OCI-LY3 (cell line): Measurements from ENCODE around the gene RPS6KA2.
A peak's percentile ranks its signal among the peaks of the same experiment; 100 is the strongest.

Source experiments
- H2AFZ ChIP-seq: fragments of 200-600, 300-600 bp; shearing (Covaris generic); 2 replicates; pipeline ENCODE4 v1.6.0; 2014; ENCODE audit warnings: antibody characterized with exemption, low read depth, low read length
- H3K27ac ChIP-seq: fragments of 200-600, 300-600 bp; sonication (generic); 2 replicates; pipeline ENCODE4 v1.5.1; 2014; ENCODE audit warnings: mild to moderate bottlenecking, low read length, moderate library complexity, mixed read lengths
- H3K27me3 ChIP-seq: fragments of 200-600, 300-600 bp; sonication (generic); 2 replicates; pipeline ENCODE4 v1.6.1; 2014; ENCODE audit warnings: low read depth, low read length, mixed read lengths
- H3K36me3 ChIP-seq: fragments of 200-600, 300-600 bp; sonication (generic); replicated peaks from 2 replicates; pipeline ENCODE3; 2014; ENCODE audit warnings: low read depth, low read length, mixed read lengths
- H3K4me1 ChIP-seq: fragments of 300-600, 200-600 bp; sonication (generic); 2 replicates; pipeline ENCODE4 v1.6.1; 2014; ENCODE audit warnings: low read length, mixed read lengths
- H3K4me2 ChIP-seq: fragments of 200-600, 300-600 bp; sonication (generic); 2 replicates; pipeline ENCODE4 v1.6.1; 2014; ENCODE audit warnings: low read length, mixed read lengths
- H3K4me3 ChIP-seq: fragments of 300-600, 200-600 bp; sonication (generic); 2 replicates; pipeline ENCODE4 v1.5.1; 2014; ENCODE audit warnings: antibody characterized with exemption, mild to moderate bottlenecking, low read length, moderate library complexity
- H3K79me2 ChIP-seq: fragments of 300-600, 200-600 bp; shearing (Covaris generic); 2 replicates; pipeline ENCODE4 v1.6.1; 2014; ENCODE audit warnings: mild to moderate bottlenecking, low read length, mixed read lengths
- H3K9ac ChIP-seq: fragments of 300-600, 200-600 bp; shearing (Covaris generic); 2 replicates; pipeline ENCODE4 v1.6.0; 2014; ENCODE audit warnings: mild to moderate bottlenecking, low read length, moderate library complexity
- H3K9me3 ChIP-seq: fragments of 200-600, 300-600 bp; shearing (Covaris generic); 2 replicates; pipeline ENCODE4 v1.6.1; 2014; ENCODE audit warnings: low read length, mixed read lengths; ENCODE audit not compliant: insufficient read depth
- H4K20me1 ChIP-seq: fragments of 200-600, 300-600 bp; sonication (generic); 2 replicates; pipeline ENCODE4 v1.6.1; 2016; ENCODE audit warnings: low read length, mixed read lengths; ENCODE audit not compliant: insufficient read depth
- CTCF ChIP-seq: fragments of 200-600, 300-600 bp; sonication (generic); IDR thresholded peaks from 2 replicates; pipeline ENCODE4 v1.5.1; 2014; ENCODE audit warnings: antibody characterized with exemption, low read length, low read depth
- EZH2phosphoT487 ChIP-seq: fragments of 200-600 bp; shearing (Covaris generic); IDR thresholded peaks from 2 replicates; pipeline ENCODE4 v1.6.1; 2018; ENCODE audit warnings: antibody characterized with exemption, mixed run types, low read depth

RPS6KA2 gene

GRCh38 chr6:166515072-166515810 lies 111.8 kb downstream of the RPS6KA2 start:
- no peak overlapping the region for H2AFZ ChIP-seq
- H3K4me3 ChIP-seq, result no peak overlapping the region
- no peaks in the 10 kb centered on the region for H3K27me3 ChIP-seq
- TF ChIP-seq EZH2phosphoT487 (no peak), CTCF (no peak)
- H3K79me2 ChIP-seq, result no peaks in the 10 kb centered on the region
- no peaks in the 10 kb centered on the region for H3K9me3 ChIP-seq
- no peak overlapping the region for H3K4me2 ChIP-seq
- H3K36me3 ChIP-seq, result no peaks in the 10 kb centered on the region
- no peak overlapping the region for H3K9ac ChIP-seq
- no peaks in the 10 kb centered on the region for H4K20me1 ChIP-seq
- no peak overlapping the region for H3K27ac ChIP-seq
- H3K4me1 ChIP-seq, result peaks cover 7% of the 10 kb centered on the region

- H3K4me3 ChIP-seq, result no peak overlapping the region
- H3K9ac ChIP-seq, result no peak overlapping the region
- H3K36me3 ChIP-seq, result no peaks in the 10 kb centered on the region
Observed at GRCh38 chr6:166514196-166514595, 112.9 kb downstream of the RPS6KA2 start.

GRCh38 chr6:166512567-166512966 lies 114.5 kb downstream of the RPS6KA2 start:
- no peak for TF ChIP-seq EZH2phosphoT487
- peak; percentile 25 for TF ChIP-seq CTCF
- H3K9me3 ChIP-seq, result no peaks in the 10 kb centered on the region
- H3K36me3 ChIP-seq, result no peaks in the 10 kb centered on the region
- no peaks in the 10 kb centered on the region for H4K20me1 ChIP-seq
- H3K4me3 ChIP-seq, result no peak overlapping the region
- H2AFZ ChIP-seq, result no peak overlapping the region
- H3K27ac ChIP-seq, result no peak overlapping the region
- H3K4me1 ChIP-seq, result peaks cover 7% of the 10 kb centered on the region
- no peak overlapping the region for H3K9ac ChIP-seq
- H3K4me2 ChIP-seq, result peak overlapping the region; percentile 5; the same call in 1 of the 2 replicates
- no peaks in the 10 kb centered on the region for H3K27me3 ChIP-seq
- H3K79me2 ChIP-seq, result no peaks in the 10 kb centered on the region

More at GRCh38 chr6:166514196-166514595, 112.9 kb downstream of the RPS6KA2 start:
- no peak overlapping the region for H2AFZ ChIP-seq
- no peaks in the 10 kb centered on the region for H4K20me1 ChIP-seq
- H3K27ac ChIP-seq, result no peak overlapping the region
- no peaks in the 10 kb centered on the region for H3K27me3 ChIP-seq
- TF ChIP-seq EZH2phosphoT487 (no peak), CTCF (peak; percentile 9; the same call in 1 of the 2 replicates)
- H3K4me1 ChIP-seq, result peaks cover 7% of the 10 kb centered on the region
- H3K79me2 ChIP-seq, result no peaks in the 10 kb centered on the region
- no peak overlapping the region for H3K4me2 ChIP-seq
- no peaks in the 10 kb centered on the region for H3K9me3 ChIP-seq

- no peak overlapping the region for H3K4me3 ChIP-seq
- H4K20me1 ChIP-seq, result no peaks in the 10 kb centered on the region
- no peak for TF ChIP-seq EZH2phosphoT487
- TF ChIP-seq CTCF, result no peak
- H3K36me3 ChIP-seq, result no peaks in the 10 kb centered on the region
- no peak overlapping the region for H3K27ac ChIP-seq
- no peak overlapping the region for H3K9ac ChIP-seq
- no peaks in the 10 kb centered on the region for H3K9me3 ChIP-seq
- H3K4me1 ChIP-seq, result peaks cover 7% of the 10 kb centered on the region
- H3K27me3 ChIP-seq, result no peaks in the 10 kb centered on the region
- no peaks in the 10 kb centered on the region for H3K79me2 ChIP-seq
- H3K4me2 ChIP-seq, result no peak overlapping the region
- H2AFZ ChIP-seq, result no peak overlapping the region
Observed at GRCh38 chr6:166511316-166511715, 115.7 kb downstream of the RPS6KA2 start.
